GM12864 (cell line): ENCODE results near the gene PLD1.

ENCODE experiments used
- DNase-seq: peaks from one replicate; pipeline ENCODE4 v3.0.0-alpha.2; 2011; ENCODE audit warnings: low read depth
- H3K4me3 ChIP-seq: 2 replicates; pipeline ENCODE4 v1.5.1; 2011; ENCODE audit warnings: mild to moderate bottlenecking, low read depth, low read length, control low read depth
- CTCF ChIP-seq: IDR thresholded peaks from 2 replicates; pipeline ENCODE4 v1.5.1; 2011; ENCODE audit warnings: low read depth, mild to moderate bottlenecking, moderate library complexity, low read length, control low read depth, inconsistent platforms; ENCODE audit errors: missing control alignments

PLD1 gene

GRCh38 chr3:171602072-171602471 is 208.2 kb downstream of the PLD1 start:
- no peak for TF ChIP-seq CTCF
- H3K4me3 ChIP-seq: no peak overlapping the region
- no peak for DNase-seq

- DNase-seq: no peak
- no peak overlapping the region for H3K4me3 ChIP-seq
- TF ChIP-seq CTCF: no peak
Measured at GRCh38 chr3:171600030-171600429, 210.3 kb downstream of the PLD1 start.

- no peak for TF ChIP-seq CTCF
- no peak for DNase-seq
- no peak overlapping the region for H3K4me3 ChIP-seq
Measured at GRCh38 chr3:171598990-171599389, 211.3 kb downstream of the PLD1 start.

GRCh38 chr3:171592786-171593185 is 217.5 kb downstream of the PLD1 start:
- no peak overlapping the region for H3K4me3 ChIP-seq
- TF ChIP-seq CTCF: no peak
- DNase-seq: no peak

GRCh38 chr3:171591070-171591469 is 219.2 kb downstream of the PLD1 start:
- DNase-seq: no peak

GRCh38 chr3:171586274-171586673 is 224.0 kb downstream of the PLD1 start:
- TF ChIP-seq CTCF: no peak
- no peak for DNase-seq
- H3K4me3 ChIP-seq: no peak overlapping the region

More at GRCh38 chr3:171591070-171591469, 219.2 kb downstream of the PLD1 start:
- TF ChIP-seq CTCF: no peak
- no peak overlapping the region for H3K4me3 ChIP-seq

GRCh38 chr3:171585039-171585438 is 225.2 kb downstream of the PLD1 start:
- H3K4me3 ChIP-seq: no peak overlapping the region
- TF ChIP-seq CTCF: no peak
- DNase-seq: no peak
